Lung (tissue), 12 donors: ENCODE data around the gene SEMA5A. TPM values are rescaled to one million over a fixed set of nuclear protein-coding genes. Genes with fewer than 3 reads are reported as not detected.

Source experiments
- ATAC-seq: fragments of 200-7000 bp; cut with Tn5 transposase; one replicate; pipeline ENCODE4 v1.9.1; 2020; ENCODE audit warnings: moderate number of reproducible peaks; ENCODE audit not compliant: insufficient read depth, low FRiP score
- DNase-seq, 3 donors: peaks; one replicate each; pipeline ENCODE4 v3.0.0-alpha.2; 2013 to 2017
- H3K27ac ChIP-seq, 2 donors: one replicate each; pipeline ENCODE4 v1.5.1; 2013; ENCODE audit warnings: mild to moderate bottlenecking in 2 of 2, moderate library complexity in 2 of 2, control low read depth in 1 of 2, inconsistent platforms in 1 of 2, low read depth in 1 of 2, low read length in 1 of 2
- H3K27me3 ChIP-seq, 3 donors: one replicate each; pipeline ENCODE4 v1.5.1; 2013; ENCODE audit warnings: low read length in 2 of 3; ENCODE audit not compliant: control insufficient read depth in 3 of 3, insufficient read depth in 3 of 3
- H3K36me3 ChIP-seq, 4 donors: one replicate each; pipeline ENCODE4 v1.5.1; 2013; ENCODE audit warnings: low read length in 4 of 4, mild to moderate bottlenecking in 1 of 4, moderate library complexity in 1 of 4; ENCODE audit not compliant: control insufficient read depth in 4 of 4, insufficient read depth in 4 of 4
- H3K4me1 ChIP-seq, 5 donors: one replicate each; pipeline ENCODE4 v1.5.1; 2013; ENCODE audit warnings: low read length in 5 of 5, mild to moderate bottlenecking in 2 of 5, moderate library complexity in 1 of 5; ENCODE audit not compliant: control insufficient read depth in 5 of 5, insufficient read depth in 5 of 5
- H3K4me3 ChIP-seq: one replicate; pipeline ENCODE4 v1.5.1; 2013; ENCODE audit warnings: mild to moderate bottlenecking, control low read depth, moderate library complexity
- H3K9ac ChIP-seq, 2 donors: one replicate each; pipeline ENCODE4 v1.5.1; 2013; ENCODE audit warnings: low read length in 2 of 2, control low read depth in 1 of 2; ENCODE audit not compliant: insufficient read depth in 1 of 2
- H3K9me3 ChIP-seq, 4 donors: one replicate each; pipeline ENCODE4 v1.5.1; 2013; ENCODE audit warnings: low read length in 3 of 4, mild to moderate bottlenecking in 1 of 4, moderate library complexity in 1 of 4; ENCODE audit not compliant: control insufficient read depth in 4 of 4, insufficient read depth in 3 of 4
- WGBS, 2 donors: extraction: QIAGEN DNeasy Blood & Tissue Kit; methylation state at CpG; one replicate each; pipeline ENCODE4 v1.1.7; 2013; 5-methylcytosine and 5-hydroxymethylcytosine counted together
- polyA plus RNA-seq, 2 donors: library from polyadenylated mRNA; stranded (reverse); fragments of 200-250 nt; gene quantifications; one replicate each; pipeline ENCODE4 v1.2.1, GENCODE V29; 2013
- total RNA-seq, 2 donors: library from RNA; depleted of rRNA in 1 of 2; stranded (reverse); fragments of >200 nt in 1 of 2; gene quantifications; one replicate each; pipeline ENCODE4 v1.2.1, GENCODE V29; 2014 to 2021
- TF ChIP-seq, protein P1 (sequence below): IDR thresholded peaks from 2 replicates; pipeline ENCODE4 v1.5.1; 2012; ENCODE audit warnings: mild to moderate bottlenecking; ENCODE audit errors: control extremely low read depth, extremely low read depth
- donor health status: control.
- donor health status: control.
- donor health status: Bipolar disorder and iron deficiency.
- donor health status: healthy.
- donor health status: DM: yes; HTN: yes; CAD: no.

The SEMA5A gene
- total and polyA plus RNA-seq, 4 donors = 3.1 to 44.9 (median 13.7) TPM

DNA sequence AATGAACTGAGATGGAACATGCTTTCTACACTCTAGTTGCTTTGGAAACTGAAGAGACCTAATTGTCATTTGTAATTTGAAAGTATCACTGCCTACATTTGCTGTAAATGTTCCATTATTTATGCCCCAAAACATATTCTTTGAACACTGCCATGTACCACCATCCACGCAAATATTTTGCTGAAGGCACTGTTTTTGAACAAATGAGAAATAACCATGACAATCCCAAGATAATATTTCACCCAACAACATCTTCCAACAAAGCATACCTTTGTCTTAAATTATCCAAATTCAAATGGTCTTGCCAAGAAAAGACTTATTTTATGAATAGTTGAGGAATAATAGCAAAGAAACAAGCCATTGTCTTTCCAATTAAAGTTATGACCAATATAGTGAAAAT is 356.2 kb downstream of the SEMA5A start:
- 90 to 100% methylated on average over 1 of the region's 1 CpG for WGBS, 2 donors
- Histone ChIP-seq H3K4me3 (no peak overlapping the region), H3K27ac (no peak overlapping the region), H3K36me3 (peaks cover 0 to 3% (median 0%) of the 10 kb centered on the region in 4 donors), H3K9ac (no peak overlapping the region), H3K27me3 (no peaks in the 10 kb centered on the region), H3K4me1 (peaks cover 0 to 6% (median 5%) of the 10 kb centered on the region in 5 donors), H3K9me3 (peaks cover 0 to 2% (median 0%) of the 10 kb centered on the region in 4 donors)
- DNase-seq (no peak), ATAC-seq (no peak)
- TF ChIP-seq, protein P1, sequence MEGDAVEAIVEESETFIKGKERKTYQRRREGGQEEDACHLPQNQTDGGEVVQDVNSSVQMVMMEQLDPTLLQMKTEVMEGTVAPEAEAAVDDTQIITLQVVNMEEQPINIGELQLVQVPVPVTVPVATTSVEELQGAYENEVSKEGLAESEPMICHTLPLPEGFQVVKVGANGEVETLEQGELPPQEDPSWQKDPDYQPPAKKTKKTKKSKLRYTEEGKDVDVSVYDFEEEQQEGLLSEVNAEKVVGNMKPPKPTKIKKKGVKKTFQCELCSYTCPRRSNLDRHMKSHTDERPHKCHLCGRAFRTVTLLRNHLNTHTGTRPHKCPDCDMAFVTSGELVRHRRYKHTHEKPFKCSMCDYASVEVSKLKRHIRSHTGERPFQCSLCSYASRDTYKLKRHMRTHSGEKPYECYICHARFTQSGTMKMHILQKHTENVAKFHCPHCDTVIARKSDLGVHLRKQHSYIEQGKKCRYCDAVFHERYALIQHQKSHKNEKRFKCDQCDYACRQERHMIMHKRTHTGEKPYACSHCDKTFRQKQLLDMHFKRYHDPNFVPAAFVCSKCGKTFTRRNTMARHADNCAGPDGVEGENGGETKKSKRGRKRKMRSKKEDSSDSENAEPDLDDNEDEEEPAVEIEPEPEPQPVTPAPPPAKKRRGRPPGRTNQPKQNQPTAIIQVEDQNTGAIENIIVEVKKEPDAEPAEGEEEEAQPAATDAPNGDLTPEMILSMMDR = no peak

DNA sequence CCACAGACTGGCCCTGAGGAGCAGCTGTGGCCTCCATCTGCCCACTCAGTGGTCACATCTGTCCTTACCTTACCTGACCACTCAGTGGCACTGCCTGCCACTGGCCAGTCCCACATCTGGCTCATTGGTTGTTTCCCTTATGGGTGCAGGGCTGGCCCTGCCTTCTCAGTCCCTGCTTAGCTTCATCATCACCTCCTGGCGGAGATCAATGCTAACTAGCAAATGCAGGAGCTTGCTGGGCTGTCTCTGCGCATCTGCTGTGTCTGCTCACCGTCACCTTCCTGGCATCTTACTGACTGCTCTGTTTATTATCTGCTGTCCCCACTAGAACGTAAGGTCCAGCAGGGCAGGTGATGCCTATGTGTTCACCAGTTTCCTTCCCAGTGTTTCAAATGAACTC is 356.9 kb downstream of the SEMA5A start:
- H3K4me3 ChIP-seq = no peak overlapping the region
- H3K27ac ChIP-seq = peak overlapping the region in 1 of 2 donors; percentile 52
- H3K36me3 ChIP-seq = peaks cover 0 to 3% (median 0%) of the 10 kb centered on the region in 4 donors
- peaks cover 0 to 2% (median 0%) of the 10 kb centered on the region in 5 donors for H3K4me1 ChIP-seq
- H3K9me3 ChIP-seq = peaks cover 0 to 2% (median 0%) of the 10 kb centered on the region in 4 donors
- H3K9ac ChIP-seq = no peak overlapping the region
- DNase-seq (no peak), ATAC-seq (no peak)
- no peaks in the 10 kb centered on the region for H3K27me3 ChIP-seq
- 81 to 91% methylated on average over 4 of the region's 4 CpGs for WGBS, 2 donors
- TF ChIP-seq, protein P1 = no peak

DNA sequence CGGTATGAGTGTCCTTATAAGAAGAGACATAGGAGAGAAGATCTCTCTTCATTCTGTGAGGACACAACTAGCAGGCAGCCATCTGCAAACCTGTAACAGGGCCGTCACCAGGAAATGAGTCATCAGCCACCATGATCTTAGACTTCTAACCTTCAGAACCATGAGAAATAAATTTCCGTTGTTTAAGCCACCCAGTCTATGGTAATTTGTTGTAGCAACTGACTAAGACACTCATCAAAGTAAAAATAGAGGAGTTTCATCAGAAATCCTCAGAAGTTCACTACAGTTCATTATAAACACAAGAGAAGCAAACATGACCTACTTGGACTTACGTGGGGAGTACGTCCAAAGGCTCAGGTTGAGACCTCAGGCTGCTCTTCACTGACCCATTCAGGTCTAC is 357.7 kb downstream of the SEMA5A start:
- Histone ChIP-seq H3K4me3 (no peak overlapping the region), H3K4me1 (peaks cover 0 to 2% (median 0%) of the 10 kb centered on the region in 5 donors), H3K36me3 (peaks cover 0 to 3% (median 0%) of the 10 kb centered on the region in 4 donors), H3K27me3 (no peaks in the 10 kb centered on the region), H3K9me3 (peaks cover 0 to 2% (median 0%) of the 10 kb centered on the region in 4 donors), H3K27ac (no peak overlapping the region), H3K9ac (no peak overlapping the region)
- DNase-seq (no peak), ATAC-seq (no peak)
- TF ChIP-seq, protein P1 = no peak
- 73 to 75% methylated on average over 5 of the region's 5 CpGs for WGBS, 2 donors

DNA sequence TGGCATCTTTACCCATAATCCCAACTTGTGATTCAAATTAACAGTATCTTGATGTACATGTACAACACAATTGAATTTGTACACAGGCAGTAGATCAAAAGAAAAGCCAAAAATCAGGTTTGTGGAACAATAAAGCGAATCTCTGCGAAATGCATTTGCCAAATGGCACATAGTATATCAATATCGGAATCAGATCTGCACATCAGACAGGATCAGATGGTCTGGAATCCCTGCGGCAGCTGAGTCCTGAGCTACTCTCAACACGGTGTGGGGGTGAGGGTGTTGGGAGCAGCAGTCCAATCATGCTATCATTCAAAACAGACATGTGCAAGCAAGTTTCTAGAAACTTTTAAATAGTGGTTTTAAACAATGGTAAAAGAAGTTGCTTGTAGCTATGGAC is 358.3 kb downstream of the SEMA5A start:
- ATAC-seq (no peak), DNase-seq (no peak)
- WGBS, 2 donors = 96 to 98% methylated on average over 5 of the region's 5 CpGs
- no peak overlapping the region for H3K27ac ChIP-seq
- peaks cover 0 to 2% (median 0%) of the 10 kb centered on the region in 4 donors for H3K9me3 ChIP-seq
- peaks cover 0 to 2% (median 0%) of the 10 kb centered on the region in 5 donors for H3K4me1 ChIP-seq
- peaks cover 0 to 3% (median 0%) of the 10 kb centered on the region in 4 donors for H3K36me3 ChIP-seq
- TF ChIP-seq, protein P1 = no peak
- no peak overlapping the region for H3K4me3 ChIP-seq
- H3K9ac ChIP-seq = no peak overlapping the region
- H3K27me3 ChIP-seq = no peaks in the 10 kb centered on the region
